ENCODE results near the gene DEPDC5.
A peak's percentile ranks its signal among the peaks of the same experiment; 100 is the strongest.

Gene DEPDC5

GRCh38 chr22:31815383-31815814 is 61.6 kb downstream of the DEPDC5 start:
- peak; percentile 89 for FAIRE-seq

GRCh38 chr22:31816750-31817149 is 62.9 kb downstream of the DEPDC5 start:
- no peak for FAIRE-seq

GRCh38 chr22:31818481-31819392 is 64.9 kb downstream of the DEPDC5 start:
- no peak for FAIRE-seq

GRCh38 chr22:31820655-31821054 is 66.8 kb downstream of the DEPDC5 start:
- no peak for FAIRE-seq

GRCh38 chr22:31821572-31821971 is 67.8 kb downstream of the DEPDC5 start:
- no peak for FAIRE-seq

- FAIRE-seq, result no peak
Observed at GRCh38 chr22:31822523-31822922, 68.7 kb downstream of the DEPDC5 start.

GRCh38 chr22:31825513-31825912 is 71.7 kb downstream of the DEPDC5 start:
- no peak for FAIRE-seq

- no peak for FAIRE-seq
Observed at GRCh38 chr22:31826443-31826842, 72.6 kb downstream of the DEPDC5 start.

- FAIRE-seq, result no peak
Observed at GRCh38 chr22:31828739-31829138, 74.9 kb downstream of the DEPDC5 start.

GRCh38 chr22:31829505-31829904 is 75.7 kb downstream of the DEPDC5 start:
- no peak for FAIRE-seq

GRCh38 chr22:31830721-31831070 is 76.9 kb downstream of the DEPDC5 start:
- FAIRE-seq, result no peak

- no peak for FAIRE-seq
Observed at GRCh38 chr22:31833930-31834329, 80.1 kb downstream of the DEPDC5 start.

GRCh38 chr22:31836010-31836409 is 82.2 kb downstream of the DEPDC5 start:
- no peak for FAIRE-seq

GRCh38 chr22:31838917-31839316 is 85.1 kb downstream of the DEPDC5 start:
- no peak for FAIRE-seq

GRCh38 chr22:31839986-31840385 is 86.2 kb downstream of the DEPDC5 start:
- FAIRE-seq, result no peak

GRCh38 chr22:31840585-31840984 is 86.8 kb downstream of the DEPDC5 start:
- FAIRE-seq, result no peak

GRCh38 chr22:31841078-31841827 is 87.4 kb downstream of the DEPDC5 start:
- FAIRE-seq, result no peak

- no peak for FAIRE-seq
Observed at GRCh38 chr22:31843526-31843925, 89.7 kb downstream of the DEPDC5 start.

- no peak for FAIRE-seq
Observed at GRCh38 chr22:31844941-31845340, 91.1 kb downstream of the DEPDC5 start.

- no peak for FAIRE-seq
Observed at GRCh38 chr22:31846161-31847115, 92.6 kb downstream of the DEPDC5 start.

- FAIRE-seq, result no peak
Observed at GRCh38 chr22:31848411-31848810, 94.6 kb downstream of the DEPDC5 start.

GRCh38 chr22:31850135-31850534 is 96.3 kb downstream of the DEPDC5 start:
- FAIRE-seq, result peak; percentile 36
